HepG2 (cell line): ENCODE measurements around the gene PKD2L1.
"Not testable (repeated sequence)": the region's sequence is repeated elsewhere in the genome, so short reads cannot be mapped to it uniquely, and the experiment has no call there.

Experiments used
- ATF1 ChIP-seq: IDR thresholded peaks from 2 replicates; pipeline ENCODE4 v1.6.1; 2016; ENCODE audit warnings: mild to moderate bottlenecking, control low read depth
- FOXP1 ChIP-seq, 2 experiments: fragments of 450-650 bp in 1 of 2; IDR thresholded peaks; 2 replicates each; pipeline ENCODE4 v1.6.1; 2017 to 2018; ENCODE audit warnings: antibody characterized with exemption in 1 of 2
- NBN ChIP-seq: fragments of 450-650 bp; conservative IDR thresholded peaks from 2 replicates; pipeline ENCODE4 v1.6.1; 2017
- POLR2AphosphoS2 ChIP-seq: IDR thresholded peaks from 2 replicates; pipeline ENCODE4 v1.6.1; 2011; ENCODE audit warnings: low read depth, low read length, improper control_type of control experiment
- SP2 ChIP-seq: sonication (generic); formaldehyde crosslinking; IDR thresholded peaks from 2 replicates; pipeline ENCODE4 v1.5.1; 2020; ENCODE audit warnings: mild to moderate bottlenecking, missing genetic modification reagents
- ZKSCAN5 ChIP-seq: sonication (generic); formaldehyde crosslinking; IDR thresholded peaks from 2 replicates; pipeline ENCODE4 v1.5.1; 2020; ENCODE audit warnings: mild to moderate bottlenecking, missing genetic modification reagents
- ZNF274 ChIP-seq: sonication (generic); formaldehyde crosslinking; IDR thresholded peaks from 2 replicates; pipeline ENCODE4 v1.5.1; 2020; ENCODE audit warnings: mild to moderate bottlenecking, missing genetic modification reagents
- ZNF432 ChIP-seq: sonication (generic); formaldehyde crosslinking; IDR thresholded peaks from 2 replicates; pipeline ENCODE4 v1.5.0; 2020; ENCODE audit warnings: missing genetic modification reagents, mild to moderate bottlenecking, borderline replicate concordance
- ZNF850 ChIP-seq: sonication (generic); formaldehyde crosslinking; conservative IDR thresholded peaks from 2 replicates; pipeline ENCODE4 v1.9.0; 2021; ENCODE audit warnings: mild to moderate bottlenecking, missing genetic modification reagents
- TF ChIP-seq, protein P1 (sequence below): sonication (generic); formaldehyde crosslinking; IDR thresholded peaks from 2 replicates; pipeline ENCODE4 v1.5.0; 2020; ENCODE audit warnings: mild to moderate bottlenecking, missing genetic modification reagents, moderate library complexity
- TF ChIP-seq, protein P2 (sequence below): sonication (generic); formaldehyde crosslinking; IDR thresholded peaks from 2 replicates; pipeline ENCODE4 v1.8.0; 2022; ENCODE audit warnings: missing genetic modification reagents, mild to moderate bottlenecking, borderline replicate concordance

DNA sequence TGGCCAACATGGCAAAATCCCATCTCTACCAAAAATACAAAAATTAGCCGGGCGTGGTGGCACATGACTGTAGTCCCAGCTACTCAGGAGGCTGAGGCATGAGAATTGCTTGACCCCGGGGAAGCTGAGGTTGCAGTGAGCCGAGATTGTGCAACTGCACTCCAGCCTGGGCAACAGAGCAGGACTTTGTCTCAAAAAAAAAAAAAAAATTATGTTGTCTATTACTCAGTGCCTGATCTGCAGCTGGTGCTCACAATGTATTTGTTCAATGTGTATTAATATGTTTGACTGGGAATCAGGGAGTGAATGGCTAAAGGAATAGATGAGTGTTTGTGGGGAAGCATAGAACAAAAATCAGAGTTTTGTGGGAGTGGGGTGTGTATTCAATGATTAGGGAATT lies 37.7 kb downstream of the PKD2L1 start:
- not testable (repeated sequence) for TF ChIP-seq ZKSCAN5; FOXP1 (IDR thresholded peaks at IDR 0.05); ATF1 (CRISPR knock-in tag); ZNF432 (CRISPR knock-in tag); ZNF850; SP2; NBN; POLR2AphosphoS2; ZNF274 (CRISPR knock-in tag)
- 0 out of 2 replicates have a peak, but pooled peaks have one; percentile 28 for TF ChIP-seq FOXP1 (CRISPR knock-in tag; IDR thresholded peaks at IDR 0.05)
- TF ChIP-seq, protein P1, sequence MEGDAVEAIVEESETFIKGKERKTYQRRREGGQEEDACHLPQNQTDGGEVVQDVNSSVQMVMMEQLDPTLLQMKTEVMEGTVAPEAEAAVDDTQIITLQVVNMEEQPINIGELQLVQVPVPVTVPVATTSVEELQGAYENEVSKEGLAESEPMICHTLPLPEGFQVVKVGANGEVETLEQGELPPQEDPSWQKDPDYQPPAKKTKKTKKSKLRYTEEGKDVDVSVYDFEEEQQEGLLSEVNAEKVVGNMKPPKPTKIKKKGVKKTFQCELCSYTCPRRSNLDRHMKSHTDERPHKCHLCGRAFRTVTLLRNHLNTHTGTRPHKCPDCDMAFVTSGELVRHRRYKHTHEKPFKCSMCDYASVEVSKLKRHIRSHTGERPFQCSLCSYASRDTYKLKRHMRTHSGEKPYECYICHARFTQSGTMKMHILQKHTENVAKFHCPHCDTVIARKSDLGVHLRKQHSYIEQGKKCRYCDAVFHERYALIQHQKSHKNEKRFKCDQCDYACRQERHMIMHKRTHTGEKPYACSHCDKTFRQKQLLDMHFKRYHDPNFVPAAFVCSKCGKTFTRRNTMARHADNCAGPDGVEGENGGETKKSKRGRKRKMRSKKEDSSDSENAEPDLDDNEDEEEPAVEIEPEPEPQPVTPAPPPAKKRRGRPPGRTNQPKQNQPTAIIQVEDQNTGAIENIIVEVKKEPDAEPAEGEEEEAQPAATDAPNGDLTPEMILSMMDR = not testable (repeated sequence)
- TF ChIP-seq, protein P2, sequence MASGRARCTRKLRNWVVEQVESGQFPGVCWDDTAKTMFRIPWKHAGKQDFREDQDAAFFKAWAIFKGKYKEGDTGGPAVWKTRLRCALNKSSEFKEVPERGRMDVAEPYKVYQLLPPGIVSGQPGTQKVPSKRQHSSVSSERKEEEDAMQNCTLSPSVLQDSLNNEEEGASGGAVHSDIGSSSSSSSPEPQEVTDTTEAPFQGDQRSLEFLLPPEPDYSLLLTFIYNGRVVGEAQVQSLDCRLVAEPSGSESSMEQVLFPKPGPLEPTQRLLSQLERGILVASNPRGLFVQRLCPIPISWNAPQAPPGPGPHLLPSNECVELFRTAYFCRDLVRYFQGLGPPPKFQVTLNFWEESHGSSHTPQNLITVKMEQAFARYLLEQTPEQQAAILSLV (CRISPR knock-in tag) = not testable (repeated sequence)
